Stimulated activated CD4-positive, alpha-beta T cell treated with anti-CD3 and anti-CD28 coated beads, Interleukin-15, amount 100 ng/mL, for 1 hour (primary cell): ENCODE data around the gene DDR2.

ENCODE experiments used
- DNase-seq, 2 donors: peaks; one replicate each; pipeline ENCODE4 v3.0.0-alpha.2; 2020; ENCODE audit warnings: low read depth in 1 of 2, low spot score in 1 of 2

Gene DDR2

GRCh38 chr1:162629077-162629627 lies 3.1 kb upstream of the DDR2 start:
- DNase-seq = no peak

GRCh38 chr1:162629651-162630050 lies 2.6 kb upstream of the DDR2 start:
- no peak for DNase-seq

GRCh38 chr1:162631546-162632191 lies 595 bp upstream of the DDR2 start:
- DNase-seq = no peak

- DNase-seq = no peak
These were observed 425 bp downstream of the DDR2 start for GRCh38 chr1:162632698-162633080.

- DNase-seq = no peak
These were observed 958 bp downstream of the DDR2 start for GRCh38 chr1:162633081-162633762.

GRCh38 chr1:162635418-162635817 lies 3.2 kb downstream of the DDR2 start:
- DNase-seq = no peak

- no peak for DNase-seq
These were observed 7.5 kb downstream of the DDR2 start for GRCh38 chr1:162639718-162640117.

GRCh38 chr1:162641114-162641513 lies 8.8 kb downstream of the DDR2 start:
- no peak for DNase-seq

- no peak for DNase-seq
These were observed 12.7 kb downstream of the DDR2 start for GRCh38 chr1:162644986-162645314.

GRCh38 chr1:162645666-162646065 lies 13.4 kb downstream of the DDR2 start:
- DNase-seq = no peak

GRCh38 chr1:162649583-162649982 lies 17.3 kb downstream of the DDR2 start:
- no peak for DNase-seq

- no peak for DNase-seq
These were observed 22.8 kb downstream of the DDR2 start for GRCh38 chr1:162654915-162655620.

- no peak for DNase-seq
These were observed 24.0 kb downstream of the DDR2 start for GRCh38 chr1:162656266-162656665.

- no peak for DNase-seq
These were observed 28.3 kb downstream of the DDR2 start for GRCh38 chr1:162660574-162660973.

- DNase-seq = no peak
These were observed 29.1 kb downstream of the DDR2 start for GRCh38 chr1:162661336-162661735.

- DNase-seq = no peak
These were observed 29.7 kb downstream of the DDR2 start for GRCh38 chr1:162662013-162662412.

GRCh38 chr1:162663086-162663485 lies 30.8 kb downstream of the DDR2 start:
- no peak for DNase-seq

- DNase-seq = no peak
These were observed 31.4 kb downstream of the DDR2 start for GRCh38 chr1:162663589-162664106.

- no peak for DNase-seq
These were observed 33.9 kb downstream of the DDR2 start for GRCh38 chr1:162666006-162666645.

GRCh38 chr1:162667381-162668080 lies 35.3 kb downstream of the DDR2 start:
- no peak for DNase-seq
